ENCODE measurements around the gene CRIM1. TPM values are rescaled to one million over a fixed set of nuclear protein-coding genes. Genes with fewer than 3 reads are reported as not detected.

The CRIM1 gene
- total RNA-seq, 1 experiment from 2014 or later: 96.4 TPM

DNA sequence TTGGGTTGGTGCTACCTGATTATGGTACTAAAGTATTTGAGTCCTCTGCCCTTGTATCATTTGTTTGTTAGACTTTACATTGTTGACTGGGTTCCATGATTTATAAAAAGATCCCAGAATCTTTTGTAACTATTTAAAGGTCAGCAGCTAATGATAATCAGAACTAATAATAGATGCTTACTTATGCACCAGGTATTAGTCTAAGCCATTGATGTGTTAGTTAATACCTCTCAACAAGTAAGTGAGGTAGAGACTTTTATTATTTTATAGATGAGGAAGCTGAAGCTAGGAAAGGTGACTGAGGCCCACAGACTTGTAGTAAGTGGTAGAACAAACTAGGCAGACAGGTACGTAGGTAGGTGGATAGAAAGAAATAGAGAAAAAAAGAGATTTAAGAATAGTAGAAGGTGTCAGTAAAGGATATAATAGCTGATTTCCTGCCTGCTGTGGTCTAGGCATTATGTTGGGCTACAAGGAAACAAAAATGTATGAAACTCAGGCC, 68.1 kb downstream of the CRIM1 start:
- no peak for DNase-seq (ENCODE audit: low read depth)

DNA sequence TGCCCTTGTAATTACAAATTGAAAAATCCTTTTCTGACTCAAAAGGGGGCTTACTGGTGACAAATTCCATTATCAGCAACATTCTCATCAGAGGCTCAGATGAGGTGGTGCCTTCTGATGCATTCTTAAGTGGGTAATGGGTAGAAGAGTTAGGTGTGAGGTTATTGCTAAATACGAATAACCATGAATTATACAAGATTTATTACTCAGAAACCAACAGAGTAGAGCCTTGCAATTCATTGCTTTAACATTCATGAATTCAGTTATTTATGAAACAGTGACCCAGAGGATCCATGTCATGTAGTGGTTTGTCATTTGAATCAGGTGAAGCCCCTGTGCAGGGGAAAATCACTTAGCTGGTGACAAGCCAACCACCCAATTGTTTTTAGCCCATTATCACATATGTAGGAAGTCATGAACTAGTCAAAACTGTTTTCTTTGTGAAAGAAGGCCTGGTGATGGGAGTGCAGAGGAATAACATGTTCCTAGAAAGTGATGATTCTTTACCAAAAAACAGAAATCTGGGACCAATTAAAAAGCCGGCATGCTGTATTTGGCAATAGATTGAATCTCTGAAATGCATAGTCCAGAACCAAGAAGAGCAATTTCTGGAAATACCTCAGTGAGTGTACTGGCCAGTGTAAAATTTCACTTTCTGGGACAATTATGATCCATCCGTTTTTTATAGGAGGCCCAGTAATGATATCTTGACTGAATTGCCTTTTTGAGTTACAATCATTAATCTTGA, 70.2 kb downstream of the CRIM1 start:
- DNase-seq (ENCODE audit: low read depth): no peak

GRCh38 chr2:36427790-36428243, 72.2 kb downstream of the CRIM1 start:
- DNase-seq (ENCODE audit: low read depth): peak; percentile 72

DNA sequence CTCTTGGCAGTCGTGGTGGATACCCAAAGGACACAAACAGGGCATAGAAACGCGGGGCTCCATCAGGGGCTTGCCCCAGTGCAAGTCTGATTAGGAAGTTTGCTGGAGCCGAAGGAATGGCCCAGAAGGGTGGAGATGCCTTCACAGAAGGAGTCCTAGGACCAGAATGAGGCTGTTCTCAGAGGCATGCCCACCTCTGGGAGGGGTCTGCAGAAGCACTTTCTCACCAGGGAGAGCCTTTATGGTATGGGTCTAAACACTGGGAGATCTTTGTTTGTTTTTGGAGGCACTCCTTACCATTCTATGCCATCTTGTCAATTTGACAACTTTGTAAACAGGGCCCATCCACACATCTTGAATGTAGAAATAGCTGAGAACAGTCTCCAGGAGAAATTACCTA, 75.0 kb downstream of the CRIM1 start:
- DNase-seq (ENCODE audit: low read depth): no peak

DNA sequence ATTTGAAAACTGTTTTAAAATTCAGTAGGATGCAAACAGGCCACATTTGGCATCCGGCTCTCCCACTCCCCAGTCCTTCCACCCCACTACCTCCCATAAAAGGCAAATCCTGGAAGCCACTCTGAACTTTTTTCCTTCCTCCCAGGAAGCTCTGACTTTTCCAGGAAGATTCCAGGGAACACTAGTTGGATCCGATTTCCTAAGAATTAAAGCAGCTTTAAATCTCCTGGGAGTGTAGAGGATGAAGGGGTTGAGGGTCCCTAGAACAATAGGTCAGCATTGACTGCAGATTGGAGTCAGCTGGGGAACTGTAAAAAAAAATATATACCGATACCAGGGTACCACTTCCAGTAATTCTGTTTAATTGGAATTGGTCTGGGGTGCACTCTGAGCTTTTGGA, 76.9 kb downstream of the CRIM1 start:
- DNase-seq (ENCODE audit: low read depth): no peak

DNA sequence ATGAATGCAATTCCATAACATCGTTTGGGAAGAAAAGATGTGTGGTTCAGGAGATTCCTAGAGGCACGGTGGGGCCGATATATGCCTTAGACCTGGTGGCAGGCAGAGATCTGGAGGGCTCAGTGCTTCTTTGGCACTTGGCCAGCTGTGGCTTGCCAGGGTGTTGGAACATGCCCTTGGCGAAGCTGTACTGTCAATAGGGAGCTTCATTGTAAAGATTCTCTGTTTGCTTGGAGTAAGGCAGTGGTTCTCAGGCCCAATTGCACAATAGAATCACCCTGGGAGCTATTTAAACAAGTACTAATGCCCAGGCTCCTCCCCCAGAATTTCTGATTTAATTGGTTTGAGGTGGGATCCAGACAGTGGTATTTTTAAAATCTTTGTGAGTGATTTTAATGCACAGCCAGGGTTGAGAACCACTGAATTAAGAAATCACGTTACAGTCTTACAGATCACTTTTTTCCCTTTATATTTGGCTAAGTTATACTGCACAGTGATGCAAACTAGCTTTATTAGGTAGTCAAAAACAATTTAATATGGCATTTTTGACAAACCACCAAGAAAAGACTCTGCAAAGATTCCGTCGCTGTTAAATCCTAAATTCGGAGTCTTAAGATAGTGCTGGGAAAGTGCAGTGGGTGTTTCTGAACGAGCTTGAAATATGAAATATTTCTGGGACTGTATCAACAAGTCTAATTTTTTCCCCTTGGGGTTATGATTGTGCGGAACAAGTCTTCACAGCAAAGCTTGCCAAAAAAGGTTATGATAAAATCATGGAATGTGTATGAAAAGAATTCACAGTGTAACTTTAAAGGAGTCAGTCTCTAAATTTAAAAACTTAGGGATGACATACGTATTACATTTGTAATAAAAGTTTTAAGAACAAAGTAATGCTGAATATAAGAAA, 78.0 kb downstream of the CRIM1 start:
- DNase-seq (ENCODE audit: low read depth): peak; percentile 55

DNA sequence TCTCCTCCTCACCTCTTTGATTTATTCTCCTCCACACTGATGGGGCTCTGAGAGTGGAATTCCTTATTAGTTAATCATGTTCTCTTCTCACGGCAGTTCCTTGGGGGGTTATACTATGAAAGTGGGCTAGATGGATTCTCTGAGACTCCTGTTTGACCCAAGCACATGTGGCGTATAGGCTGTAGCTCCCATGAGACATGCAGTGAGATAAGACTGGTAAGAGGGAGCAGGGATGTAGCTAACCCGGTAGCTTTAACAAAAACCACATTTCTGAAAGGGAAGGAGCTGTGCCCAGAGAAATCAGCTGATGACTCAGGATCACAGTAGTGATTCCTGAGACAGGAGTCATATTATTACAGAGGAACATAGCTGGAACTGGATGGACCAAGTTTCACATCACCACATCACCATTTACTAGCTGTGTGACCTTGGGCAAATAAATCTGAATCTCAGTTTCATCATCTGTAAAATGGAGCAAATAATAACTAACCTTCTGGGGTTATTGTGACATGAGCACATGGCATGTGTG, 82.9 kb downstream of the CRIM1 start:
- peak; percentile 99 for DNase-seq (ENCODE audit: low read depth)

- DNase-seq (ENCODE audit: low read depth): no peak
These were observed 83.5 kb downstream of the CRIM1 start for GRCh38 chr2:36439084-36439483.

- DNase-seq (ENCODE audit: low read depth): no peak
These were observed 85.6 kb downstream of the CRIM1 start for GRCh38 chr2:36441065-36441625.

DNA sequence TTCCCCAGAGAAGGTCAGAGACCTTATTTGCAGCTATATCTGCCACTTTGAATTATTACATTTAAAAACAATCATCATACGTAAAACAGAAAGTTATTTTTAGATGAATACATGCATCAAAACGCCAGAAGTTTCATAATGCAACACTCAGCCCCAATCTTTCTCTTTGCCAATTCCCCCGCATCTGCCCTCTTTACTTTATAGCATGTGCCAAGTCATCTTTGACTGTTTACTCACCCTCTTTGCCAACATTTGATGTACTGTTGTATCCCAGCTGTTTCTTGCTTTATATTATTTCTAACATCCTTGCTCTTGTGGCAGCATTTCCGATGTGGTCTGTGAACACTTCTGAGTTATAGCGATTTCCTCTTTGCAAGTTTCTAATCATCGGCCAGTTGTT, 86.2 kb downstream of the CRIM1 start:
- peak; percentile 92 for DNase-seq (ENCODE audit: low read depth)

- DNase-seq (ENCODE audit: low read depth): no peak
These were observed 88.8 kb downstream of the CRIM1 start for GRCh38 chr2:36444216-36444936.

- no peak for DNase-seq (ENCODE audit: low read depth)
These were observed 89.7 kb downstream of the CRIM1 start for GRCh38 chr2:36445185-36445866.

DNA sequence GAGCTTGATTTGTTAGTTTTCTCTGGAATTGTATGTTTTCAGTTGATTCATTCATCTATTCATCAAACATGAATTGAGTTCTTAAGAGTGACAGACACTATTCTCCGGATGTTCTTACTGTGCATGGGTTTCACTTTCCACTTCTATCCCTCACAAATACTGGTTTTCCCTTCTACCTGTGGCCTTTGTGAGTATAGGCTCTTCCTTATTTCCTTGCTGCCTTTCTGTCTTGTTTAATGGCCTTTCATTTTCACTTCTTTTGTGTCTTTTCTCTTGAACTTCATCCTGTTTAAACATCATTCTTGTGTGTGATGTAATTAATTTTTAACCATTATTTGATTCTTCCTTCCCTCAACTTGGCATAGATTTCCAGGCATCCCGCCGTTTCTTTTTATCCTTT, 90.7 kb downstream of the CRIM1 start:
- no peak for DNase-seq (ENCODE audit: low read depth)

GRCh38 chr2:36449213-36449612, 93.6 kb downstream of the CRIM1 start:
- no peak for DNase-seq (ENCODE audit: low read depth)

GRCh38 chr2:36449943-36450392, 94.4 kb downstream of the CRIM1 start:
- DNase-seq (ENCODE audit: low read depth): no peak

DNA sequence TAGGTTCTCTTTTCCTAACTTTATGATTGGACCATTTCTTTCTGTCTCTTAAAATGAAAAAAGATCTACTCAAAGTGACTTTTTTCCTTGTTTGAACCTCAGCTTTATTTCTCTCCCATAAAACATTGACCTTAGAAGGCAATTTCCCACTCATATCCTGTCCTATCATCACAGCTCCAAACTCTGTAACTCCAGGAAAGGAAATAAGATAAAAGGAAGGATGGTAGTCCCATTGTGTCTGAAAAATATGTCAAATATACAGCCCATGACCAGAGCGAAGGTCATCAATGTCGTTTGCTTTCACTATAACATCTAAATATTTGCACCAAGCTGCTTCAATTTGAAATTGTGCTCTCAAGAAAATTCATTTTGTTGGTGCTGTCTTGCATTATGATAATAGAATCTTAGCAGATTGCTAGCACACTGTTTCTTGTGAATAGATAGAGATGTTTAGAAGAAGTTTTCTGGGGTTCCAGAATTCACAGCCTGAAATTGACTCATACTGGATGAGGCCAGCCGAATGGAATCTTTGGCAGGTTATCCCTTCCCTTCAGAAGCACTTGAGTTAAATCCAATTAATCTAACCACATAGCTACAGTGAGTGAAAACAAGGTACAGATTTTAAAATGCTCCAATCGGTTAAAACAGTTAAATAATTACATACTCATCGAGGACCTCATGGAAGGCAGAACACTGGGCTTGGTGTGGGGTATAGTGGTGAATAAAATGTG, 95.1 kb downstream of the CRIM1 start:
- DNase-seq (ENCODE audit: low read depth): peak; percentile 79

GRCh38 chr2:36451512-36451911, 95.9 kb downstream of the CRIM1 start:
- no peak for DNase-seq (ENCODE audit: low read depth)

DNA sequence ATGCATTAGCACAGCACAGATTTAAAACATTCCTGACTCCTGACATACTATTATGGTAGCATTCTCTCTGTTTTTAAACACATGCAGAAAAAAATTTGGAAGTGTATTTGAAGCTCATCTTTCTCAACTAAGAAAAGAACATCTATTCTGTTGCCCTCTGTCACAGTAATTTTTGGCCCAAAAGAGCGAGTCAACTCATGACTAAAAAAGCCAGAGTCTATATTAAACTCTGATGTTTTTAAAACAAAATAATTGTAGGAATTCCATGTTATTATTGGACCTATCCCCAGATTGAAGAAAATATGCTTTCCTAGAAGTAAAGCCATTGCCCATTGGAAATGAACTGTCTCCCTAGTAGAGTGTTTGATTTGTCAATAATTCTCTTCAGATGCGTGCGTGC, 96.7 kb downstream of the CRIM1 start:
- DNase-seq (ENCODE audit: low read depth): peak; percentile 43

- no peak for DNase-seq (ENCODE audit: low read depth)
These were observed 98.1 kb downstream of the CRIM1 start for GRCh38 chr2:36453652-36454051.

DNA sequence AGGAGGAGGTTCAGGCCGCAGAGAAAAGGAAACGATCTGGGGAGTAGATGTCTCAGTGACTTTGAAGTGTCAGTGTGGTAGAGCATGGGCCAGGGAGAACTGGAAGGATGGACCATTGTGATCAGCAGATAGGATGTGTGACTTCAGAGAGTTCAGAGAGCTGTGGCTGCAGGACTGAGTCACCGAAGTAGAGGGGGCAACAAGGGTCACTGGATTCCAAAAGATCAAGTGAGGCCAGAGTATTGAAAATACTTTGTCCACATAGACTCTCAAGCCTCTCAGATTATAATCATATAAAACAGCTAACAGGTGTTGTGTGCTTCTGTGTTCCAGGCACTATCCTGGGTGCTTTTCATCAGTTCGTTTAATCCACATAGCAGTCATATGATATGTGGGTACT, 99.4 kb downstream of the CRIM1 start:
- DNase-seq (ENCODE audit: low read depth): no peak
